OCI-LY1 (cell line): ENCODE data around the gene NR0B1.

Experiments used
- EZH2 ChIP-seq: fragments of 200-600 bp; sonication (generic), shearing (Covaris generic); IDR thresholded peaks from 2 replicates; pipeline ENCODE4 v1.8.0; 2017; ENCODE audit warnings: borderline replicate concordance, mixed run types, mild to moderate bottlenecking, antibody characterized with exemption, low read length, moderate library complexity, mixed read lengths
- TF ChIP-seq, protein P1 (sequence below): fragments of 200-600 bp; sonication (generic), shearing (Covaris generic); IDR thresholded peaks from 2 replicates; pipeline ENCODE4 v1.5.1; 2017; ENCODE audit warnings: mild to moderate bottlenecking, antibody characterized with exemption, low read length, moderate library complexity, mixed read lengths

GRCh38 chrX:30301963-30302362 is 7.2 kb downstream of the NR0B1 start:
- TF ChIP-seq, protein P1, sequence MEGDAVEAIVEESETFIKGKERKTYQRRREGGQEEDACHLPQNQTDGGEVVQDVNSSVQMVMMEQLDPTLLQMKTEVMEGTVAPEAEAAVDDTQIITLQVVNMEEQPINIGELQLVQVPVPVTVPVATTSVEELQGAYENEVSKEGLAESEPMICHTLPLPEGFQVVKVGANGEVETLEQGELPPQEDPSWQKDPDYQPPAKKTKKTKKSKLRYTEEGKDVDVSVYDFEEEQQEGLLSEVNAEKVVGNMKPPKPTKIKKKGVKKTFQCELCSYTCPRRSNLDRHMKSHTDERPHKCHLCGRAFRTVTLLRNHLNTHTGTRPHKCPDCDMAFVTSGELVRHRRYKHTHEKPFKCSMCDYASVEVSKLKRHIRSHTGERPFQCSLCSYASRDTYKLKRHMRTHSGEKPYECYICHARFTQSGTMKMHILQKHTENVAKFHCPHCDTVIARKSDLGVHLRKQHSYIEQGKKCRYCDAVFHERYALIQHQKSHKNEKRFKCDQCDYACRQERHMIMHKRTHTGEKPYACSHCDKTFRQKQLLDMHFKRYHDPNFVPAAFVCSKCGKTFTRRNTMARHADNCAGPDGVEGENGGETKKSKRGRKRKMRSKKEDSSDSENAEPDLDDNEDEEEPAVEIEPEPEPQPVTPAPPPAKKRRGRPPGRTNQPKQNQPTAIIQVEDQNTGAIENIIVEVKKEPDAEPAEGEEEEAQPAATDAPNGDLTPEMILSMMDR: no peak
- TF ChIP-seq EZH2: no peak
